ENCODE results near the gene CST11.

DNA sequence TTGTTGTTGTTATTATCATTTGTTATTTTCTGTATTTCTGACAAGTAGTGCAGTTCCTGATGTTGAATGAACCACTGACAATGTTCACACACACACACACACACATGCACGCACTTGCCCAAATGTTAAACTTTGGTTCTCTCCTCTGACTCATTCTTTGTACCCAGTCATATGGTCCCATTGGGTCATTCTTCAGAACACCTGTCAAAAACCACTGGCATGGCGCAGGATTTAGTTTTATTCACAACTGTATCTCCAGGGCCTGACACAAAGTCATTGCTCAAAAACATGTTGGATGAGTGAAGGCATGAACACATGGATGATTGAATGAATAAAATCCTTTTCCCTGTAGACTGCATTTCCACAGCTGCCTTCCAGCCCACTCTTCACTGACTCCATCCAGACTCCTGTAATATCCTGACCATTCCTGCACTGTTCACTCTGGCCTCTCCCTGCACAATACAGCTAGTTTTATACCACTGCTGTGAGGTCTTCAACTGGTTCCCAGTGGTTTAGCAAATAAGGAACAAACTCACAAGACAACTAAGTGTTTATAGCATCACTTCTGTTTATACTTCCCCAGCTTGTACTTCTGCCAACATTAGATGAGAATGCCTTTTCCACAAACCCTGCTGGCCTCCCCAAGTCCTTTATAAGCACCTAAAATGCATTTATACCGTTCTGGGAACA lies 6.9 kb upstream of the CST11 start:
- TF ChIP-seq POLR2A (IDR thresholded peaks at IDR 0.05; ENCODE audit: extremely low read depth, insufficient read length) (no peak), MYC (IDR thresholded peaks at IDR 0.05; ENCODE audit: low read depth, low read length) (no peak)
- TF ChIP-seq, protein P1, sequence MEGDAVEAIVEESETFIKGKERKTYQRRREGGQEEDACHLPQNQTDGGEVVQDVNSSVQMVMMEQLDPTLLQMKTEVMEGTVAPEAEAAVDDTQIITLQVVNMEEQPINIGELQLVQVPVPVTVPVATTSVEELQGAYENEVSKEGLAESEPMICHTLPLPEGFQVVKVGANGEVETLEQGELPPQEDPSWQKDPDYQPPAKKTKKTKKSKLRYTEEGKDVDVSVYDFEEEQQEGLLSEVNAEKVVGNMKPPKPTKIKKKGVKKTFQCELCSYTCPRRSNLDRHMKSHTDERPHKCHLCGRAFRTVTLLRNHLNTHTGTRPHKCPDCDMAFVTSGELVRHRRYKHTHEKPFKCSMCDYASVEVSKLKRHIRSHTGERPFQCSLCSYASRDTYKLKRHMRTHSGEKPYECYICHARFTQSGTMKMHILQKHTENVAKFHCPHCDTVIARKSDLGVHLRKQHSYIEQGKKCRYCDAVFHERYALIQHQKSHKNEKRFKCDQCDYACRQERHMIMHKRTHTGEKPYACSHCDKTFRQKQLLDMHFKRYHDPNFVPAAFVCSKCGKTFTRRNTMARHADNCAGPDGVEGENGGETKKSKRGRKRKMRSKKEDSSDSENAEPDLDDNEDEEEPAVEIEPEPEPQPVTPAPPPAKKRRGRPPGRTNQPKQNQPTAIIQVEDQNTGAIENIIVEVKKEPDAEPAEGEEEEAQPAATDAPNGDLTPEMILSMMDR (IDR thresholded peaks at IDR 0.05; ENCODE audit: low read depth, low read length) = no peak
- TF ChIP-seq, protein P2, sequence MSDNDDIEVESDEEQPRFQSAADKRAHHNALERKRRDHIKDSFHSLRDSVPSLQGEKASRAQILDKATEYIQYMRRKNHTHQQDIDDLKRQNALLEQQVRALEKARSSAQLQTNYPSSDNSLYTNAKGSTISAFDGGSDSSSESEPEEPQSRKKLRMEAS (IDR thresholded peaks at IDR 0.05; ENCODE audit: low read depth, low read length) = no peak
